ENCODE measurements around the gene PIGB.
"Not testable (repeated sequence)": the region's sequence is repeated elsewhere in the genome, so short reads cannot be mapped to it uniquely, and the experiment has no call there.

Gene PIGB

GRCh38 chr15:55379095-55379494, 60.1 kb downstream of the PIGB start:
- H3K4me3 ChIP-seq (ENCODE audit: low read depth, low read length) = no peak overlapping the region
- DNase-seq (ENCODE audit: low read depth) = no peak

GRCh38 chr15:55381595-55381994, 62.6 kb downstream of the PIGB start:
- no peak for DNase-seq (ENCODE audit: low read depth)
- TF ChIP-seq CTCF (IDR thresholded peaks at IDR 0.05; ENCODE audit: low read depth, low read length, missing control alignments) = no peak
- no peak overlapping the region for H3K4me3 ChIP-seq (ENCODE audit: low read depth, low read length)

More at GRCh38 chr15:55379095-55379494, 60.1 kb downstream of the PIGB start:
- TF ChIP-seq CTCF (IDR thresholded peaks at IDR 0.05; ENCODE audit: low read depth, low read length, missing control alignments) = no peak

GRCh38 chr15:55383687-55384086, 64.7 kb downstream of the PIGB start:
- no peak overlapping the region for H3K4me3 ChIP-seq (ENCODE audit: low read depth, low read length)
- DNase-seq (ENCODE audit: low read depth) = no peak
- TF ChIP-seq CTCF (IDR thresholded peaks at IDR 0.05; ENCODE audit: low read depth, low read length, missing control alignments) = no peak

GRCh38 chr15:55387027-55387426, 68.0 kb downstream of the PIGB start:
- no peak for TF ChIP-seq CTCF (IDR thresholded peaks at IDR 0.05; ENCODE audit: low read depth, low read length, missing control alignments)
- no peak overlapping the region for H3K4me3 ChIP-seq (ENCODE audit: low read depth, low read length)
- DNase-seq (ENCODE audit: low read depth) = no peak

- no peak for TF ChIP-seq CTCF (IDR thresholded peaks at IDR 0.05; ENCODE audit: low read depth, low read length, missing control alignments)
- DNase-seq (ENCODE audit: low read depth) = no peak
- H3K4me3 ChIP-seq (ENCODE audit: low read depth, low read length) = no peak overlapping the region
Measured at GRCh38 chr15:55389264-55389607, 70.2 kb downstream of the PIGB start.

GRCh38 chr15:55394694-55395093, 75.7 kb downstream of the PIGB start:
- DNase-seq (ENCODE audit: low read depth) = no peak
- no peak for TF ChIP-seq CTCF (IDR thresholded peaks at IDR 0.05; ENCODE audit: low read depth, low read length, missing control alignments)
- H3K4me3 ChIP-seq (ENCODE audit: low read depth, low read length) = no peak overlapping the region

GRCh38 chr15:55398243-55398642, 79.2 kb downstream of the PIGB start:
- no peak for DNase-seq (ENCODE audit: low read depth)
- no peak overlapping the region for H3K4me3 ChIP-seq (ENCODE audit: low read depth, low read length)
- no peak for TF ChIP-seq CTCF (IDR thresholded peaks at IDR 0.05; ENCODE audit: low read depth, low read length, missing control alignments)

- not testable (repeated sequence) for H3K4me3 ChIP-seq (ENCODE audit: low read depth, low read length); DNase-seq (ENCODE audit: low read depth)
Measured at GRCh38 chr15:55400050-55400449, 81.0 kb downstream of the PIGB start.
